ENCODE results near the gene CAAP1. TPM values are rescaled to one million over a fixed set of nuclear protein-coding genes. Genes with fewer than 3 reads are reported as not detected.

CAAP1 gene, protein sequence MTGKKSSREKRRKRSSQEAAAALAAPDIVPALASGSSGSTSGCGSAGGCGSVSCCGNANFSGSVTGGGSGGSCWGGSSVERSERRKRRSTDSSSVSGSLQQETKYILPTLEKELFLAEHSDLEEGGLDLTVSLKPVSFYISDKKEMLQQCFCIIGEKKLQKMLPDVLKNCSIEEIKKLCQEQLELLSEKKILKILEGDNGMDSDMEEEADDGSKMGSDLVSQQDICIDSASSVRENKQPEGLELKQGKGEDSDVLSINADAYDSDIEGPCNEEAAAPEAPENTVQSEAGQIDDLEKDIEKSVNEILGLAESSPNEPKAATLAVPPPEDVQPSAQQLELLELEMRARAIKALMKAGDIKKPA
- total RNA-seq (2021; fragmentation: NEBNext Ultra II Directional; extraction: Animal tissue kit (Norgen Biotek cat#: 25700)) (34.1 and 36.7 TPM in 2 replicates), polyA plus RNA-seq (2011; rRNA removed) (9.5 and 13.8 TPM in 2 replicates), polyA minus RNA-seq (2011; rRNA and poly(A)+ RNA removed) (6.6 and 7.8 TPM in 2 replicates)
- 20.7 TPM for polyA plus RNA-seq (2011; cell fraction: cytosol; rRNA removed)
- polyA plus RNA-seq (2011; cell fraction: nucleus; rRNA removed), result 23.5 TPM
- polyA plus RNA-seq (2012, experiment 1 of 2), result 27.2 to 37.0 TPM (median 35.4 TPM) in 4 replicates
- polyA plus RNA-seq (2012, experiment 2 of 2), result 6.9 TPM
- polyA plus RNA-seq (2013, experiment 1 of 2), result 24.3 TPM
- polyA plus RNA-seq (2013, experiment 2 of 2), result 22.1 TPM
- 24.2 TPM for polyA minus RNA-seq (2011; cell fraction: cytosol; rRNA and poly(A)+ RNA removed)
- polyA minus RNA-seq (2011; cell fraction: nucleus; rRNA and poly(A)+ RNA removed), result 32.2 TPM
- long read RNA-seq, experiment 1, transcript CAAP1-201 (6 exons, 2,791 nt), result major isoform, 10 of 53 reads
- long read RNA-seq, experiment 1, partial matches to known transcripts, result 41 of 53 reads
- long read RNA-seq, experiment 1, other reads (novel, unspliced or antisense), result 0 of 53 reads
- long read RNA-seq, experiment 2, partial matches to known transcripts, result 1 of 3 reads
- long read RNA-seq, experiment 2, other reads (novel, unspliced or antisense), result 2 of 3 reads

DNA sequence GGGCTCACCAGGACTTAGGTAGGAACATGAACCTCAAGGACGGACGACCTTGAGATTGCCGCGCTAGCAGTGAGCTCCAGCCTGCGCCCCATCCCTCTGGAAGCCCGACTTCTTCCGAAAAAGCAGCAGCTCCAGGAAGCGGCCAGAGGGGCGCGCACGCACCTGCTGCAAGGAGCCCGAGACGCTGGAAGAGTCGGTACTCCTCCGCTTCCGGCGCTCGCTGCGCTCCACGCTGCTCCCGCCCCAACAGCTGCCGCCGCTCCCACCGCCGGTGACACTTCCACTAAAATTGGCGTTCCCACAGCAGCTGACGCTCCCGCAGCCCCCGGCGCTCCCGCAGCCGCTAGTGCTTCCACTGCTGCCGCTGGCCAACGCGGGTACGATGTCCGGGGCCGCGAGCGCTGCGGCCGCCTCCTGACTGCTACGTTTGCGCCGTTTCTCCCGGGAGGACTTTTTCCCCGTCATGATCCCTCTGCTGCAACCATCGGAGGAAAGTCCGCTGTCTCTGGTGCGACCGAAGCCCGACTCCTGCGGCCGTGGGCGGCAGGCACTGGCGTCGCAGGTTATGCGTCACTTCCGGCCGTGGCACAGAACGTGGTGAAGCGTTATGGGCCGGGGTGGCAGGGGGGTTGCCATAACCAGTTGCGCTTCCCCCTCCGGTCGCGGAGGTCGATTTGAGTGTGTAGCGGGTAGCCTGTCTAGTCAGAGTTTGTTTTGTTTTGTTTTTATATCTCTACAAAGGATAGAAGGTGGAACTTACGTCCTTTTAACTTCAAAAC lies at the start of gene CAAP1:
TSS of gene CAAP1 (minus strand) at position 552 of the 779 bp plus-strand sequence. CDS start at position 465, 87 bp downstream.
- H2AFZ ChIP-seq (ENCODE audit: low read length), result peak within 1 kb of the TSS; percentile 87; the same call in 1 of the 2 replicates
- H3K18ac ChIP-seq (ENCODE audit: extremely low read depth, low read length), result peak within 1 kb of the TSS; percentile 89
- H3K4me1 ChIP-seq (replicated peaks in 1 of 4; ENCODE audit: control insufficient read depth in 3 of 4, insufficient read depth in 4 of 4, low read length in 3 of 4), result peaks cover 0 to 3% (median 2%) of the 10 kb centered on the region in 4 experiments; a peak in 1 of 7 replicates
- H3K4me3 ChIP-seq (ENCODE audit: extremely low read depth in 1 of 4, insufficient read depth in 2 of 4, low read depth in 3 of 4, low read length in 4 of 4), result peak within 1 kb of the TSS; percentile 88 to 99 (median 92)
- peak within 1 kb of the TSS; percentile 93 to 98 (median 96) for H3K9ac ChIP-seq (replicated peaks in 1 of 4; ENCODE audit: extremely low read depth in 1 of 4, low read depth in 3 of 4, low read length in 3 of 4)
- peak within 1 kb of the TSS; percentile 64 to 76 for H3K4me2 ChIP-seq (ENCODE audit: insufficient read depth in 1 of 2, low read depth in 2 of 2, low read length in 2 of 2)
- peak within 1 kb of the TSS; percentile 95 for H2BK5ac ChIP-seq (ENCODE audit: low read depth, low read length)
- H3K79me2 ChIP-seq (ENCODE audit: control insufficient read depth in 1 of 2, insufficient read depth in 2 of 2, low read length in 2 of 2), result peaks cover 11 to 45% of the 10 kb centered on the region in 2 experiments
- FAIRE-seq (no peak), DNase-seq (ENCODE audit: low read depth in 1 of 2, low spot score in 2 of 2) (peak; percentile 65 to 91)
- H4K20me1 ChIP-seq (replicated peaks in 1 of 2; ENCODE audit: control insufficient read depth in 1 of 2, insufficient read depth in 2 of 2, low read length in 2 of 2), result peaks cover 0 to 1% of the 10 kb centered on the region in 2 experiments
- no peaks in the 10 kb centered on the region for H3K79me1 ChIP-seq (ENCODE audit: low read depth, low read length)
- no peaks in the 10 kb centered on the region; a peak in 1 of 8 replicates for H3K36me3 ChIP-seq (ENCODE audit: control insufficient read depth in 2 of 4, insufficient read depth in 4 of 4, low read length in 3 of 4)
- ChIA-PET POLR2A (ENCODE audit: partially characterized antibody) (interaction anchor here (0.7 to 5.2 kb wide), 18 partner anchors 10 to 256 kb away, joined by 3 to 39 read pairs (median 4); partner anchors contain the start of genes IFT74 and PLAA), CTCF (ENCODE audit: partially characterized antibody) (interaction anchor here (0.5 to 3.0 kb wide), 12 partner anchors 16 to 194 kb away, joined by 3 to 23 read pairs (median 3); no protein-coding TSS in a partner anchor)
- peak within 1 kb of the TSS; percentile 77 for H4K91ac ChIP-seq (replicated peaks; ENCODE audit: insufficient read length, low read length)
- H3K56ac ChIP-seq (replicated peaks; ENCODE audit: insufficient read length, low read depth, low read length), result peak within 1 kb of the TSS; percentile 80
- H2BK12ac ChIP-seq (ENCODE audit: low read depth, low read length), result no peak within 1 kb of the TSS; the same call in 1 of the 2 replicates
- 0 out of 2 replicates have a peak within 1 kb of the TSS, but pooled peaks have one; percentile 10 for H2AK5ac ChIP-seq (ENCODE audit: low read depth, low read length)
- no peak within 1 kb of the TSS for H3K14ac ChIP-seq (ENCODE audit: insufficient read length)
- H4K5ac ChIP-seq (ENCODE audit: insufficient read length, low read depth, low read length), result peak within 1 kb of the TSS; percentile 90
- peaks cover 4% of the 10 kb centered on the region for H3K23me2 ChIP-seq (ENCODE audit: low read depth, low read length)
- no peaks in the 10 kb centered on the region for H3K9me3 ChIP-seq (ENCODE audit: insufficient read depth in 2 of 2, low read depth in 1 of 2, low read length in 1 of 2)
- H2BK15ac ChIP-seq (ENCODE audit: low read length), result no peak within 1 kb of the TSS
- H2BK20ac ChIP-seq (ENCODE audit: low read length), result no peak within 1 kb of the TSS
- H3K27ac ChIP-seq (ENCODE audit: low read depth, low read length), result peak within 1 kb of the TSS; percentile 96
- H2BK120ac ChIP-seq (replicated peaks; ENCODE audit: low read depth, low read length), result no peak within 1 kb of the TSS
- peak within 1 kb of the TSS; percentile 98 for H4K8ac ChIP-seq (ENCODE audit: extremely low read depth, insufficient read depth, low read length)
- WGBS, 2 experiments (ENCODE audit: extremely low coverage in 1 of 2, insufficient coverage in 1 of 2, insufficient read length in 1 of 2, insufficient replicate concordance in 2 of 2, low coverage in 1 of 2, low lambda C conversion rate in 2 of 2, missing lambda C conversion rate in 1 of 2), result 1% methylated on average over 62 of the region's 70 CpGs; no CpG with 5 or more reads in 1 of the 2 experiments
- no peak within 1 kb of the TSS for H3K4ac ChIP-seq (replicated peaks; ENCODE audit: insufficient read length, low read depth, low read length)
- no peak within 1 kb of the TSS for H3K23ac ChIP-seq (ENCODE audit: insufficient read length)
- H3K27me3 ChIP-seq (replicated peaks in 1 of 4; ENCODE audit: control insufficient read depth in 3 of 4, extremely low read depth in 1 of 4, insufficient read depth in 3 of 4, low read length in 3 of 4), result no peaks in the 10 kb centered on the region
- TF ChIP-seq RBBP5 (IDR thresholded peaks at IDR 0.05; ENCODE audit: borderline replicate concordance, low read depth, low read length) (peak; percentile 100), FOSL1 (IDR thresholded peaks at IDR 0.05; ENCODE audit: insufficient read depth, low read depth, low read length) (no peak), CBX8 (IDR thresholded peaks at IDR 0.05; ENCODE audit: borderline replicate concordance, low read depth, low read length) (no peak), POLR2A (IDR thresholded peaks at IDR 0.05; ENCODE audit: control extremely low read depth in 1 of 2, low read depth in 2 of 2, low read length in 2 of 2) (peak; percentile 93 to 94), RXRA (IDR thresholded peaks at IDR 0.05; ENCODE audit: insufficient read depth, low read depth, low read length) (no peak), RAD21 (IDR thresholded peaks at IDR 0.05 in 1 of 2, conservative IDR thresholded peaks at IDR 0.05 in 1 of 2; ENCODE audit: low read depth in 2 of 2, low read length in 2 of 2) (peak; percentile 46 to 53)
